HG03064 (cell line): Measurements from ENCODE around the gene PRSS22.

Source experiments
- ATAC-seq: cut with Tn5 transposase; IDR thresholded peaks from one replicate; pipeline ENCODE4 v1.9.1; 2021; ENCODE audit warnings: low read depth; ENCODE audit not compliant: unreplicated experiment

Gene PRSS22

GRCh38 chr16:2817340-2818271 is 40.4 kb downstream of the PRSS22 start:
- no peak for ATAC-seq

GRCh38 chr16:2816751-2817339 is 41.1 kb downstream of the PRSS22 start, which contains the start of gene PRSS21:
TSS of gene PRSS21 (plus strand) at chr16:2817237. CDS start at chr16:2817269, 32 bp downstream.
- no peak for ATAC-seq

- ATAC-seq = no peak
These were observed 42.6 kb downstream of the PRSS22 start for GRCh38 chr16:2815299-2815771.

GRCh38 chr16:2814551-2815298 is 43.2 kb downstream of the PRSS22 start:
- no peak for ATAC-seq

- no peak for ATAC-seq
These were observed 44.2 kb downstream of the PRSS22 start for GRCh38 chr16:2813771-2814221.

GRCh38 chr16:2811703-2812471 is 46.1 kb downstream of the PRSS22 start:
- no peak for ATAC-seq

- no peak for ATAC-seq
These were observed 47.3 kb downstream of the PRSS22 start for GRCh38 chr16:2810651-2811050.

GRCh38 chr16:2809149-2809760 is 48.7 kb downstream of the PRSS22 start:
- no peak for ATAC-seq

GRCh38 chr16:2808181-2808580 is 49.8 kb downstream of the PRSS22 start:
- no peak for ATAC-seq

- no peak for ATAC-seq
These were observed 51.7 kb downstream of the PRSS22 start for GRCh38 chr16:2806286-2806685.

GRCh38 chr16:2804728-2805127 is 53.2 kb downstream of the PRSS22 start:
- no peak for ATAC-seq

GRCh38 chr16:2803545-2804195 is 54.3 kb downstream of the PRSS22 start:
- ATAC-seq = no peak
